Stimulated activated CD4-positive, alpha-beta T cell treated with anti-CD3 and anti-CD28 coated beads, Interleukin-4, amount 100 ng/mL, for 4 hours (primary cell): Measurements from ENCODE around the gene KCNJ15.
A peak's percentile ranks its signal among the peaks of the same experiment; 100 is the strongest.
"Not testable (repeated sequence)": the region's sequence is repeated elsewhere in the genome, so short reads cannot be mapped to it uniquely, and the experiment has no call there.

Experiments
- DNase-seq, 2 experiments: peaks; one replicate each; pipeline ENCODE4 v3.0.0-alpha.2; 2020

The KCNJ15 gene

DNA sequence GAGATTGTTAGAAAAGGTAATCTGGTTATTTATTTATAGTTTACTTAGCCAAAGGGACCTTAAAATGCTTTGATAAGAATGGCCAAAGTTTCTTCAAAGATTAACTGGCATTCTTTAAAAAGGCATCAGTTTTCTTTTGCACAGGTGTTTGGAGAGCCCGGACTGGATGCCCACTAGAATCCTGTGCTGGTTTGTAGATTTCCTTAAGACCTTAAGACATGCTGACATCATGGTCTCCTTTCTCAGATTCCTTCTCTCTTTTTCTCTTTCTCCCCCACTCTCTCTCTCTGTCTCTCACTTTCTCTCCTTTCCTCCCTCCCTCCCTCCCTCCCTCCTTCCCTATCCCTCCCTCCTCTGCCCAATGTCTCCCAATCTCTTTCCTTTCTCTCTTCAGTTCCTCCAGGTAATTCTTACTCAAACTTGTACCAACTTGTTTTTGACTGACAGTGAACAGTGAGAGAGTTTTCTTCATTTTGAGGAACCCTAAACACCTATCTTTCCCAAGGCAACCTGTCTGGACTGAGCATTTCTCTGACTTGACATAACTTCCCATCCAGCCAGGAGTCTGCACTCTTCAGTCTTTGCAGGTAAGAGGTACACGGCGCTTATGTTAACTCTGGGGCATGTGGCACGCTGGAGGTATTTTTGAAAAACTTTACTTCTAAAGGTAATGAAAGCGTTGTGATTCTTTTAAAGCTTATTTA, at the start of gene KCNJ15:
KCNJ15 (plus strand) TSS at position 393 of the 704 bp plus-strand sequence. CDS start 42,271 bp downstream, outside the sequence.
- DNase-seq = no peak

DNA sequence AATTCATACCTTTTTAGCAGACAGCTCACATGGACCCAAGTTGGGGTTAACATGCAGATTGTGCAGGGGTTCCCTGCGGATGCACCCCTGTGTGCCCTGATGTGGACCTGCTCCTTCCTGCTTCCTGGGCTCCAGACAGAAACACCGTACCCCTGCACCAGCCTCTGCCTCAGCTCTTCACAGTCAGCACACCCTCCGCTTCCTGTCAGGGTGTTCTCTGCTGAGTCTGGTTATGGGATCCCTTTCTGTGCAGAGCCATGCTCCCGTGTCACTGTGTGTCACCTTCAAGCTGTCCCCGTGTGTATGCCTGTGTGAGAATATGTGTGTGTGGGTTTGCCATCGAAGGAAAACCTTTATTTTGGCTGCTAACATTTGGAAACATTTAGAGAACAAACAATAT, 48.7 kb upstream of the KCNJ15 start:
- DNase-seq = no peak

DNA sequence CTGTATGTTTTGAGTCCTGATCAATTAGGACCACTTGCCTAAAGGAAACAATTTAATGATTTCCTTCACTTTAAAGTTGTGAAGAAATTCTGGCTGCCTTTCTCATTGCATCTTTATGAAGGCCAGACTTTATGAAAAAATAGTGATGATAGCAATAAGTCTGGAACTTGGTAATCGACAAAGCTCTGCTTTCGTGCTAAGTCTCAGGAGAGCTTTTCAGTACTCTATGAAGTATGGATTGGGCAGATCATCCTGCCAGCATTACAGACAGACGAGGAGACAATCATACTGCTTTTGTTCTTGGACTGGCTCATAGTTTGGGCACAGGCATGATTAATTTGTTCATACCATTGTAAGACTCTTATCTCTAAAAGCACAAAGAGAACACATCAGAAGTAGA, 45.5 kb upstream of the KCNJ15 start:
- no peak for DNase-seq

DNA sequence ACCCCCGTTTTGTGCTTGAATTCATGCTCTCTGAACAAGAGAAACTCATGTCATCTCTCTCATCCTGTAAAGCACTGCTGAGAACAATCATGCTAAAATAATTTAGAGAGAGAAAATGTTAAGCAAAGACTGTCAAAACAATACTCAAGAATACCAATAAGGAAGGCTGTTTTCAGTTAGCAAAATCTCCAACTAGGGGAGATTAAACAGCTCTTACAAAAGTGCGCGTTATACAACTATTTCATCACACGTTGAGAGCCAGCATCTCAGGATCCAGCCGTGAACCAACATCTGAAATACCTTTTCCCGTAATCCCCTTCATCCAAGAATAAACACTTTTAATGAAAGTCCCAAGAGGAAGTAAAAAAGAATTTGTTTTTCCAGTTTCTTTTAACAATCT, 44.1 kb upstream of the KCNJ15 start:
- no peak for DNase-seq

DNA sequence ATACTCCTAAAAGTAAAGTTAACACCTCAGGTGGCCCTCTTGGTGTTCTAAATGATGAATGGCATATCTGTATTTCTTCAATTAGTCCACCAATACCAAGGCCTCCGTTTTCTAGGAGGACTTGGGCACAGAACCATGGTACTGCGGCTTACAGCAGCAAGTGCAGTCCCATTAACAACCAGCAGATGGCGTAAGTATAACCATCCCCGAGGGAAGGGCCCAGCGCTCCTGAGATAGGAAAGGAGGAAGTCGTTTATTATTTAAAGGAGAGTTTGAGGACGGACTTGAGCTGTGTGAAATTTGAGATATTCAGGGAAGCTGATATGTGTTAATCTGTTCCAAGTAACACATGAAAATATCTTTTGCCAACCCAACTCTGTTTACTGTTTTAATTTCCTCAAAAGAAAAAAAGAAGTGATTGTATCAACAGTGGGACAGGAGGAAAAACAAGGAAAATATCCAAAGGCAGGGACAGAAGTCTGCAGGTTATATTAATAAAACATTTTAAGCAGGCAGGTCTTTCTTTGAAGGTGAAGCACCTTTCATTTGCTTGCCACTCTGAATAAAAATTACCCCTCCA, 37.7 kb upstream of the KCNJ15 start:
- peak; percentile 50 to 51 for DNase-seq

DNA sequence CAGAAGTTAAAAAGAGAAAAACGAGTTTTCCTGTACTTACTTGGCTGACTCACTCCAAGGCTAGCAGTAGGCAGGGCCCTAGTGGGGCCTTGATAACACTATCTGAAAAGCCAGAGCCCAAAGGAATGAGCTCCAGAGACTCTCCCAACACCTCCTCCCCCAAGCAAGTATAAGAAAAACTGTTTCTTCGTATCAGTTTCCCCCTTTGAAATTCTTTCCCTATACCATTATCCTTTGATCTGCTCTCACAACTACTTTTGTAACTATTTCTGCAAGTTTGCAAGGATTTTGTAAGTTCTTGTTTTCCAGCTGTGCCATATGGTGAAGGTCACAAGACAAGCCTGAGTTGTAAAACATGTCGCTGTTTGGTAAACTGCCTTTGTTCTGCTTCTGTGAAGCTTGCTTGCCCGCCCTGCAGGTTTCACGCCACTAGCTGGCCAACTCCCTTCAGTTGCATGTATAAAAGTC, 36.5 kb upstream of the KCNJ15 start:
- no peak for DNase-seq

DNA sequence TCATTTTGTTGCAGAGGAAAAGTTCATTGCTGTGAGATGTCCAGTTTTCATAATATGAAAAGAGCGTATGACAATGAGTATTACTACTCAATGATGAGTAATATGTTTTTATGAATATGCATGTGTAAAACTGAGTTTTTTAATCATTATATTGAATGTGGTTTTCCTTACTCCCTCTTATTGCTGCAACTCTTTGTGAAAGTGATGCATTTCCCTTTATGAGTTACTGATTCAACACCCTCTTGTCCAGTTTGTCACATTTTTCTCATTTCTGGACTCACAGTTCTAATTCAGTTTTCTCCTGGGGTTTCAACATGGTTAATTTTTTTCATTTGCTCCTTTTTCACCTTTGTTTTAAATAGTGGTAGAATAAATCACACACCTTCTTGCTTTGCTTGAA, 35.2 kb upstream of the KCNJ15 start:
- DNase-seq = no peak

DNA sequence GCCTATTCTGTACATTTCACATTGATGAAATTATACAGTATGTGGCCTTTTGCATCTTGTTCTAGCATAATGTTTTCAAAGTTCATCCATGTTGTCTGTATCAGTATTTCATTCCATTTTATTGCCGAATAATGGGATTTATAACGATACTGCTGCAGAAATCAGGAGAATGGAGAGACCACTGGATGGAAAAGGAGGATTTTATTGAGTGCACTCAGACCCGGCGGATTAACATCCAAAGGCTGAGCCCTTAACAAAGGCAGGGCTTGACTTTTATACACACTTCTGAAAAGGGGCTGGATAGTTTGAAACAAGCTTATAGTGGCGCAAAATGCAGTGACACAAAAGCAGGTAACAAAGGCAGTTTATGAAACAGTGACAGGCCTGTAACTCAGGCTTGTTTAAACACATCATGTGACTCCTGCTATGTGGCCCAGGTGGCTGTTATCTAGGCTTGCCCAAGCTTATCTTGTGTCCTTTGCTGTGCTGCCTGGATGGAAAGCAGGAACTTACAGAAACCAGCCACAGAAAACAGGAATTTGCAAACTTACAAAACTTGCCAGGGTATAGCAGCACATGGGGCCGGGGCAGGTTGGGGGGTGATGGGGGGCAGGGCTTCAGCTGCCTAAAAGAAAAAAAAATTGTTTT, 32.8 kb upstream of the KCNJ15 start:
- no peak for DNase-seq

DNA sequence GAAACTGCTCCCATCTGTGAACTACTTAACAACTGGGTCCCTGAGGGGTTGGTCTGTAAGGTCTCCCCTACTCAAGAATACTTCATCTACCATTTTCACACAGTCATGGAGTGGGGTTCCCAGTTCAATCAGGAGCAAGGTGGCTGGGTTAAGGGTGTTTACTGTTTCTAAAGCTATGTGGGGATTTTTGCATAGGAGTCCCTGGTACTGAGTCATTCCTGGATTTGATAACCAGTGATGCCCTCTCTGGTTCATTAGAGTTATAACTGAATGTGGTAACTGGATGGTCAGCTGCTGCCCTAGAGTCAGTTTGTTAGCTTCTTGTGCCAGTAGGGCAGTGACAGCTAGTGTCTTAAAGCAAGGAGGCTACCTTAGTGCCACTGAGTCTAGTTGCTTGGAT, 29.4 kb upstream of the KCNJ15 start:
- no peak for DNase-seq

DNA sequence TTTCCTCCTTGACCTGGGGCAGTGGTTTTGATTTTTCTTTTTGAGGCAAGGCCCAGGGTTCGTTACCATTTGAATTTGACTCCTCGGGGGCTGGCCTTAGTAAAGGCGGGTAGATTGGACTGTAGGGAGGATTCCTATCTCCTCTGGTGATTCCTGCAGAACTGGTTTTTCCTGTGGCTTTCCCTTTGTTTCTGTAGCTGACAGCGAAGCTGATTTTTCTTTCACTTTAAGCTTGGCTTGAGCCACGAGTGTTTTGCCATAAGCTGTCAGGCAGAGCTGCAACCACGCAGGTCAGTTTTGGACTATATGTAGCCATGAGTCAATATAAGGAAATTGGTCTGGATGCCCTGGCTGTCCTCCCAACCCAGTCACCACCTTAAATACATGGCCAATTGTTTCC, 28.7 kb upstream of the KCNJ15 start:
- no peak for DNase-seq

DNA sequence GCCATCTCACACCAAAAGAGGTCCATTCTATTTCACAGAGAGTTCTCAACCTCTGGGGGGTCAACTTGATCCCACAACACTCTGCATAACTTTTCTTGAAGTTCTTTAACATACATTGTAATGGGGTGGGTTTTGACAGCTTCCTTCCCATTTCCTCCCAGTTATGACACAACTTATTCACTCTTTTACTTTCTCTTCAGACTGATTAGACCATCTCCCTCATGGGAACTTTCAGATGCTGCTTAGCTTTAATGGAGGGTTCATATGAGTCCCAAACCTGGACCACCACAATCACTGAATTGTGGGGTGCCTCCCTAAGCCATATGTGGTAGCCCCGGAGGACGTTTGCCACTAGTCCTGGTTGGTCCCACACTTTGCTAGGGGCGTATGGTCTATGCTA, 28.3 kb upstream of the KCNJ15 start:
- no peak for DNase-seq

DNA sequence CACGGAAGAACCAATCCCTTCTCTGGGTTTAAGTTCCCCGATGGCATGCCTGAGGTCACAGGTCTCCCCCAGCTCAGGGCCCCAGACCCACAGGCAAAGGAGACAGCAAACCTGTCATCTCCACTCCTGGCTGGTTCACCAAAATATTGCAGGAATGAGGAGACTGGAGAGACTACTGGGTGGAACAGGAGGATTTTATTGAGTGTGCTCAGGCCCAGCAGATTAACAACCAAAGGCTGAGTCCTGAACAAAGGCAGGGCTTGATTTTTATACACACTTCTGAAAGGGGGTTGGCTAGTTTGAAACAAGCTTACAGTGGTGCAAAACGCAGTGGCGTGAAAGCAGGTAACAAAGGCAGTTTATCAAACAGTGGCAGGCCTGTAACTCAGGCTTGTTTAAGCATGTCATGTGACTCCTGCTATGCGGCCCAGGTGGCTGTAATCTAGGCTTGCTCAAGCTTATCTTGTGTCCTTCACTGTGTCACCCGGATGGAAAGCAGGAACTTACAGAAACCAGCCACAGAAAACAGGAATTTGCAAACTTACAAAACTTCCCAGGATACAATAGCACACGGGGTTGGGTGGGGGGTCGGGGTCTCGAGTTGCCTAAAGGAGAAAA, 27.4 kb upstream of the KCNJ15 start:
- no peak for DNase-seq

DNA sequence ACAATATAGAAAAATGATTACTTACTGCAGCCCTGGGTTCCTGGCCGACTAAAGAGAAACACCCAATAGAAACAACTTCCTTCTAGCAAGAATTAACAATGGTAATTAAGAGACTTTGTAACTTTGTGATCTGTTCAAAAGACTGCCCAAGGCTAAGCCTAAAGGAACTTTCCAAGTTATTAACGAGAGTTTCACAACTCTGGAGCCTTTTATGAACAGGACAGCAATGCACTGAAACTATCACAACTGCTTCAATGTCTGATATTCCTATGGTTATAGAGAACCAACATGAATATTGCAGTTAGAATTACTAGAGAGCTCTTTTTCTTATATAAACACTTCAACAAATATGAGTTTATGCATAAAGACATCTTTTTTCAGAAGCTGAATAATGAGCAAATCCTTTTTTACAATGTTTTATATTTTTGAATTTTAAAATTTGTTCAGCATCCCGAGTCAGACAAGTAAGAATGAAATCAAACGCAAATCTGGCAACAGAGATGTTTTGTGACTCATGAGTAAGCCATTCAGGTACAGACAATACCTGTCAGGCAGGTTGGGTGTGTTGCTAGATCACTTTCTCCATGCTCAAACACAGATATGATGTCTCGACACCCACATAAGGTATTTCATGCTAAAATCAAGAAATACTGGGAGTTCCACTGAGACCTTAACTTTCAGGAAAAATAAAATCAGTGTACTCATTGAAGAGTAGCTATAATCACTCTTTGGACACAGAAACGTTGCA, 22.2 kb upstream of the KCNJ15 start:
- no peak for DNase-seq

DNA sequence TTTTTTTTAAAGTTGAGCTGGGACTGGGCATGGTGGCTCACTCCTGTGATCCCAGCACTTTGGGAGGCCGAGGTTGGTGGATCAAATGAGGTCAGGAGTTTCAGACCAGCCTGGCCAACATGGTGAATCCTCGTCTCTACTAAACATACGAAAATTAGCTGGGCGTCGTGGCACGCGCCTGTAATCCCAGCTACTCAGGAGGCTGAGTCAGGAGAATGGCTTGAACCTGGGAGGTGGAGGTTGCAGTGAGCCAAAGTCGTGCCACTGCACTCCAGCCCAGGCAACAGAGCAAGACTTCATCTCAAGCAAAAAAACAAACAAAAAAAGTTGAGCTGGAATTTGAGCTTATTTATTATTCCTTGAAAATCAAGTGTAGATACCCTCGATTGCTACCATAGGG, 21.5 kb upstream of the KCNJ15 start:
- DNase-seq = not testable (repeated sequence)

DNA sequence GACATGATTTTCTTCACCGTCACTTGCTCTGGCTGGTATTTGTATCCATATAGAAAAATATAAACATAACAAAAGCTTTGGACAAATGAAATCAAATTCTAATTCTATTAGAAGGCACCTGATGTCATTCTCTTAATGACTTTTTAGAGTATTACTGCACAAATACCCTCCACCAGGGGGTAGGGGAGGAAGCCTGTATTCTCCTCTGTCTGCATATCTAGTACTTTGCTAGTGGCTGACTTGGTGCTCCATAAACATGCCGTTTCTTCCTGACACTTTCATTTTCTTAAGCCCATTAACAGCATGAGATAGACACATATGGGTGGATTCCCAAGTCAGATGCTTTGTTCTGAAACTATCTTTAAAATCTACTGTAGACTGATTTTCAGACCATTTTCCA, 20.6 kb upstream of the KCNJ15 start:
- DNase-seq = no peak

DNA sequence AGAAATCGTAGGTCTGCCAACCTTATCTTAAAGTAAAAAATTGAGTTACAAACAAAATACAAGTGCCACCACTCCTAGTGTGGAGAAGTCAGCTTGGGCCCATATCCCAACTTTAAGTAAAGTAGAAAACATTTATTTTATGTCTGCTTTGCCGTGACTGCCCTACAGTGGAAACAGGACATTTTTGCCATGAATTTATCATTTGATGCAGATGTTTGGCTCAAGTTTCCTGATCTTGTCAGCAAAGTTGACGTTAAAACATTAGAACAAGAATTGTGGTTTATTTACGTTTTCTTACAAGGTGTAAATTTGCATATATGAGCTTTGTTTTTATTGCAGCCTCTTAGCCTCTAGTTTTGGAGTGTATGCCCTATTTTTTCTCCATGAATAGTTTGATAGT, 17.1 kb upstream of the KCNJ15 start:
- no peak for DNase-seq

DNA sequence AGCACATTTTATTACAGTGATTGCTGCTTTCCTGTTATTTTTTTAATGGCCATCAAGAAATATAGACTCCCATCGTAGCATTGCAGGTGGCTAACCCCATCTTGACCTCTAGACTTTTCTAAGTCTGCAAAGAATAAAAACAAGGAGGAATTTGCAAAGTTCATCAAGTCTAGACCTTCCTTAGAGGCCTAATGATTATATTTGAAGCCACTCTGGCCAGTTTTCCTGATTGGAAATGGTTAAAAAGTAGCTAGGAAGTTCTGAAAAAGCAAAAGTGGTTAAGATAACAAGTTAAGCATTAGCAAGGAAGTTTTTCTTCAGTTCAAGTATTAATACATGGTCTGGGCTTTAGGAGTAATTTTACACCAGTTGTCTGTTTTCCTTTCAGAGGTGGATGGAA, 16.7 kb upstream of the KCNJ15 start:
- DNase-seq = no peak

DNA sequence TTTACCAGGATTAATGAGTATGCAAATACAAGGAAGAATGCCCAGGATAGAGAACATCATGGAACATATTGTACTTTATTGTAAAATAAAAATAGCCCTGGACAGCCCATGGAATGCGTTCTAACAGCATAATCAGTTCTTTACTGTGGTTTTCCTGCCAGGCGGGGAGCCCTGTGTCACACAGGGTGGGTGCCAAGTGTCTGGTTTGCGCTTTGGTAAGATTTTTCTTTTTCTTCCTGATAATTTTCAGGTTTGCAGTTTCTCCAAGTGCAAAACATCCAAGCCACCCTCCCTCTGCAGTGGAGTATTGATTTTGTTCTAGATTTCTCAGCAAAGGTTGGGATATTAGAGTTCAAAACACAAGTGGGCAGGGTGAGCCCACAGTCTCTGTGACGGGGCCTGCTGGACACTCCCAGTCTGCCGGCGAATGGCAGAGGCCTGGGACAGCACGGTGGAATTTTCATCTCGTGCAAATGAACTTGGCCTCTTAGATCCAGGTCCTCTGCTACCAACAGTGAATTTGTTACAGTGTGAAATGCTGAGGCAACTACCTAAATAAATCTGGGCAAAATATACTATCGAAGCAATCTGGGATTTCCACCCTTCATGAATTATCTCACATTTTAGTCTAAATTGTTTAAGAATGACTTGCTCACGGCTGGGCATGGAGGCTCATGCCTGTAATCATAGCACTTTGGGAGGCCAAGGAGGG, 15.6 kb upstream of the KCNJ15 start:
- no peak for DNase-seq

DNA sequence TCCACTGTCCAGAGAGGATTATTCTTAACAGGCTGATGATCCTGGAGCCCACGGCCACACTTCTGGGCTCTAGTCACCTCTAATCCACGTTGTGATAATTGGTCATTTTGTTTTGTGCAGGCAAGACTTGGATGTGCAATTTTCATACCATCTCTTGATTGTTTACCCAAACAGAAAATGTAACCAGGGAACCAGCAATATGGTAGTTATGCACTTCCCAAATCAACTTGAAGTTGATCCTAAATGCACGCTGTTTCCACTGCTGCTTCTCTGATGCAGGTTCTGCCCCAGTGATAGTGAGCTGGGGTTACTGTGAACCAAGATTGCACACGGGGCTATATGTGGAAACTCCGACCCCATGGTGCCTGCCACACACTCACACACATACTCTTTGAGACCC, 14.7 kb upstream of the KCNJ15 start:
- no peak for DNase-seq

DNA sequence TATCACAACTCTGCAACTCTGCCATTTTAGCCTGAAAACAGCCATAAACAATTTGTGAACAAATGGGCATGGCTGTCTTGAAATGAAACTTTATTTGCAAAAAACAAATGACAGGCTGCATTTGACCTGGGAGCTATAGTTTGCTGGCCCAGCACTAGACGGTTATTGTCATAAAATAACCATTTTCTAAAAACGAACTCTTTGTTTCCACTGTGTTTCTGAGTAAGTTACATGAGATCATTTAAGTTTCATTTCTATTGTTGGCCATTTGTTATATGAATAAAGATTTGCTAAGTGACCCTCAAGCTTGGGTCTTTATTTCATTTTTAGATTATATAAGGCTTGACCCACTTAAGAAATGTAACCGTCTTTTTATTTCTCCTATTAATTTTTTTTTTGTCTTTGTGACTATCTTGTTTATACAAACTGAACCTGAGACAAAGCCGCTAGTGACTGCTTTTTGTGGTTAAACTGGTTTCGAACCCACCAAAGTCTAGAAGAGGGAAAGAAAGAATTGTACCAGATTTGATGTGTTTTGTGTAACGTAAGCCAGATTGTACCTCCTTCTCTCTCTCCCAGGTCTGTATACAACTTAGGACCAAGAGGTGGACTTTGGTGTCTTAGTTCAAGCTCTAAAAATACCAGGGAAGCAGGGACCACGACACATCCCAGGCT, 12.9 kb upstream of the KCNJ15 start:
- DNase-seq = no peak

DNA sequence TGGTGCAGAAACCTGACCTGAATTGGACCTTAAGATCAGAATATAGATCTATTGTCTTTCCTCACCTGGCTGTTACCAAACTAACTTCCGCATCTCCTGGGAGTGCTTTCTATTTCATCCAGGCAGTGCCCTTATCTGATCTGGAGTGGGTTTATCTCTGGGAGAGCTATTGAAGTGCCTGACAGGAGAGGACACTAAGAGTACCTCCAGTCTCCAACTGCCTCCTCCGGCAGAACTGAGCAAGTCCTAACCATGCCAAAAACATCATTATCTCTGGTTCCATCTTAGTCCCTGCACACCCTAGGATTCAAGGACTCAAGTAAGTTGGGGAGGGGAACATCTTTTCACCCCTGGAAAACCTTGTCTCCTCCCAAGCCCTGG, 12.4 kb upstream of the KCNJ15 start:
- DNase-seq = no peak
